OCI-LY3 (cell line): ENCODE data around the gene SLFNL1.

Source experiments
- H2AFZ ChIP-seq: fragments of 200-600, 300-600 bp; shearing (Covaris generic); 2 replicates; pipeline ENCODE4 v1.6.0; 2014; ENCODE audit warnings: antibody characterized with exemption, low read depth, low read length
- H3K27ac ChIP-seq: fragments of 200-600, 300-600 bp; sonication (generic); 2 replicates; pipeline ENCODE4 v1.5.1; 2014; ENCODE audit warnings: mild to moderate bottlenecking, low read length, moderate library complexity, mixed read lengths
- H3K27me3 ChIP-seq: fragments of 200-600, 300-600 bp; sonication (generic); 2 replicates; pipeline ENCODE4 v1.6.1; 2014; ENCODE audit warnings: low read depth, low read length, mixed read lengths
- H3K36me3 ChIP-seq: fragments of 200-600, 300-600 bp; sonication (generic); replicated peaks from 2 replicates; pipeline ENCODE3; 2014; ENCODE audit warnings: low read depth, low read length, mixed read lengths
- H3K4me1 ChIP-seq: fragments of 300-600, 200-600 bp; sonication (generic); 2 replicates; pipeline ENCODE4 v1.6.1; 2014; ENCODE audit warnings: low read length, mixed read lengths
- H3K4me2 ChIP-seq: fragments of 200-600, 300-600 bp; sonication (generic); 2 replicates; pipeline ENCODE4 v1.6.1; 2014; ENCODE audit warnings: low read length, mixed read lengths
- H3K4me3 ChIP-seq: fragments of 300-600, 200-600 bp; sonication (generic); 2 replicates; pipeline ENCODE4 v1.5.1; 2014; ENCODE audit warnings: antibody characterized with exemption, mild to moderate bottlenecking, low read length, moderate library complexity
- H3K79me2 ChIP-seq: fragments of 300-600, 200-600 bp; shearing (Covaris generic); 2 replicates; pipeline ENCODE4 v1.6.1; 2014; ENCODE audit warnings: mild to moderate bottlenecking, low read length, mixed read lengths
- H3K9ac ChIP-seq: fragments of 300-600, 200-600 bp; shearing (Covaris generic); 2 replicates; pipeline ENCODE4 v1.6.0; 2014; ENCODE audit warnings: mild to moderate bottlenecking, low read length, moderate library complexity
- H3K9me3 ChIP-seq: fragments of 200-600, 300-600 bp; shearing (Covaris generic); 2 replicates; pipeline ENCODE4 v1.6.1; 2014; ENCODE audit warnings: low read length, mixed read lengths; ENCODE audit not compliant: insufficient read depth
- H4K20me1 ChIP-seq: fragments of 200-600, 300-600 bp; sonication (generic); 2 replicates; pipeline ENCODE4 v1.6.1; 2016; ENCODE audit warnings: low read length, mixed read lengths; ENCODE audit not compliant: insufficient read depth
- EZH2phosphoT487 ChIP-seq: fragments of 200-600 bp; shearing (Covaris generic); IDR thresholded peaks from 2 replicates; pipeline ENCODE4 v1.6.1; 2018; ENCODE audit warnings: antibody characterized with exemption, mixed run types, low read depth
- TF ChIP-seq, protein P1 (sequence below): fragments of 200-600, 300-600 bp; sonication (generic); IDR thresholded peaks from 2 replicates; pipeline ENCODE4 v1.5.1; 2014; ENCODE audit warnings: antibody characterized with exemption, low read length, low read depth

The SLFNL1 gene

DNA sequence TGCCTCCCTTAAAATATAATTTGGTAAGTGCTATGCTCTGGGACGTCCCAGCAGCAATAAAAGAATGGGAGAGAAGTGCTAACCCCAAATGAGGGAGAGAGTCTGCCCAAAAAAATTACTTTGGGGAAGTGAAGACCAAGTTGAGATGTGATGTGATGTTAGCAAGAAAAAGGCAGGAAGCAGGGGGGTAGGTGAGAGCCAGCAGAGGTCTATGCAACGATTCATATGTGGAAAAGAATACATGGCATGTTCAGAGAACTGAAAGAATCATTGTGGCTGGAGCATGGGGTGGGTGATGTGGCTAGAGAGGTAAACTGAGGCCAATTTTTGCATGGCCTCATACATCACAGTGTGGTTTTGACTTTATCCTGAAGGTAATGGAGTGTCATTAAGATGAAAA, 47.6 kb downstream of the SLFNL1 start:
- Histone ChIP-seq H3K36me3 (no peaks in the 10 kb centered on the region), H4K20me1 (no peaks in the 10 kb centered on the region), H3K9ac (no peak overlapping the region), H3K9me3 (no peaks in the 10 kb centered on the region), H3K4me3 (no peak overlapping the region), H3K27me3 (no peaks in the 10 kb centered on the region), H3K27ac (no peak overlapping the region; the same call in 1 of the 2 replicates), H3K79me2 (peaks cover 2% of the 10 kb centered on the region; the same call in 1 of the 2 replicates), H3K4me2 (peak overlapping the region; percentile 65), H2AFZ (no peak overlapping the region), H3K4me1 (peaks cover 24% of the 10 kb centered on the region)
- no peak for TF ChIP-seq EZH2phosphoT487
- TF ChIP-seq, protein P1, sequence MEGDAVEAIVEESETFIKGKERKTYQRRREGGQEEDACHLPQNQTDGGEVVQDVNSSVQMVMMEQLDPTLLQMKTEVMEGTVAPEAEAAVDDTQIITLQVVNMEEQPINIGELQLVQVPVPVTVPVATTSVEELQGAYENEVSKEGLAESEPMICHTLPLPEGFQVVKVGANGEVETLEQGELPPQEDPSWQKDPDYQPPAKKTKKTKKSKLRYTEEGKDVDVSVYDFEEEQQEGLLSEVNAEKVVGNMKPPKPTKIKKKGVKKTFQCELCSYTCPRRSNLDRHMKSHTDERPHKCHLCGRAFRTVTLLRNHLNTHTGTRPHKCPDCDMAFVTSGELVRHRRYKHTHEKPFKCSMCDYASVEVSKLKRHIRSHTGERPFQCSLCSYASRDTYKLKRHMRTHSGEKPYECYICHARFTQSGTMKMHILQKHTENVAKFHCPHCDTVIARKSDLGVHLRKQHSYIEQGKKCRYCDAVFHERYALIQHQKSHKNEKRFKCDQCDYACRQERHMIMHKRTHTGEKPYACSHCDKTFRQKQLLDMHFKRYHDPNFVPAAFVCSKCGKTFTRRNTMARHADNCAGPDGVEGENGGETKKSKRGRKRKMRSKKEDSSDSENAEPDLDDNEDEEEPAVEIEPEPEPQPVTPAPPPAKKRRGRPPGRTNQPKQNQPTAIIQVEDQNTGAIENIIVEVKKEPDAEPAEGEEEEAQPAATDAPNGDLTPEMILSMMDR = no peak

DNA sequence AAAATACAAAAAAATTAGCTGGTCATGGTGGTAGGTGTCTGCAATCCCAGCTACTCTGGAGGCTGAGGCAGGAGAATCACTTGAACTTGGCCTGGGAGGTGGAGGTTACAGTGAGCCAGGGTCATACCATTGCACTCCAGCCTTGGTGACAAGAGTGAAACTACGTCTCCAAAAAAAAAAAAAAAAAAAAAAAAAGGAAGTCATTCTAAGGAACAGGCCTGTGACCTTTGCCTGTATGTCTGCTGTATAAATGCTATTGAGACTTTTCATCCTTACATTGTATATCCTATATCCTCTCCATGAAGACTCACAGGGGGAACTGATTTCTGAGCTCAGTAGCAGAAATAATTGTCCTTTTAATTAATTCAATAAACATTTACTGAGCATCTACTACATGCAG, 49.6 kb downstream of the SLFNL1 start:
- no peak overlapping the region for H3K27ac ChIP-seq
- H3K4me1 ChIP-seq = peaks cover 38% of the 10 kb centered on the region
- H3K4me2 ChIP-seq = no peak overlapping the region
- no peaks in the 10 kb centered on the region for H3K9me3 ChIP-seq
- no peak overlapping the region for H3K4me3 ChIP-seq
- H4K20me1 ChIP-seq = no peaks in the 10 kb centered on the region
- no peaks in the 10 kb centered on the region for H3K79me2 ChIP-seq
- no peak overlapping the region for H3K9ac ChIP-seq
- H3K27me3 ChIP-seq = no peaks in the 10 kb centered on the region
- no peak overlapping the region for H2AFZ ChIP-seq
- TF ChIP-seq EZH2phosphoT487 = no peak
- TF ChIP-seq, protein P1 = no peak
- H3K36me3 ChIP-seq = no peaks in the 10 kb centered on the region

- peaks cover 36% of the 10 kb centered on the region for H3K4me1 ChIP-seq
- H3K9me3 ChIP-seq = no peaks in the 10 kb centered on the region
- TF ChIP-seq, protein P1 = no peak
- TF ChIP-seq EZH2phosphoT487 = no peak
- no peak overlapping the region for H3K4me2 ChIP-seq
- H2AFZ ChIP-seq = no peak overlapping the region
- no peak overlapping the region for H3K27ac ChIP-seq
- H3K9ac ChIP-seq = no peak overlapping the region
- no peaks in the 10 kb centered on the region for H3K27me3 ChIP-seq
- no peaks in the 10 kb centered on the region for H4K20me1 ChIP-seq
- H3K36me3 ChIP-seq = no peaks in the 10 kb centered on the region
- H3K4me3 ChIP-seq = no peak overlapping the region
- H3K79me2 ChIP-seq = no peaks in the 10 kb centered on the region
These were observed 52.1 kb downstream of the SLFNL1 start for GRCh38 chr1:40969445-40969844.

- Histone ChIP-seq H3K79me2 (no peaks in the 10 kb centered on the region), H3K9ac (no peak overlapping the region), H3K4me3 (no peak overlapping the region), H2AFZ (no peak overlapping the region), H3K9me3 (no peaks in the 10 kb centered on the region), H3K4me2 (no peak overlapping the region), H3K36me3 (no peaks in the 10 kb centered on the region), H3K4me1 (peaks cover 17% of the 10 kb centered on the region), H3K27me3 (no peaks in the 10 kb centered on the region), H4K20me1 (no peaks in the 10 kb centered on the region), H3K27ac (no peak overlapping the region)
- TF ChIP-seq EZH2phosphoT487 = no peak
- TF ChIP-seq, protein P1 = no peak
These were observed 55.1 kb downstream of the SLFNL1 start for GRCh38 chr1:40966417-40966816.
